Muscle layer of duodenum (tissue), 2 donors: ENCODE results near the gene NOL3.

Source experiments
- H3K27ac ChIP-seq: one replicate; pipeline ENCODE4 v1.7.0; 2013; ENCODE audit warnings: mild to moderate bottlenecking, low read length
- H3K27me3 ChIP-seq: one replicate; pipeline ENCODE4 v1.7.0; 2013; ENCODE audit warnings: low read depth, mild to moderate bottlenecking, control low read depth, low read length
- H3K36me3 ChIP-seq, 2 donors: one replicate each; pipeline ENCODE4 v1.7.0; 2013; ENCODE audit warnings: low read length in 2 of 2, control low read depth in 1 of 2, mild to moderate bottlenecking in 1 of 2; ENCODE audit not compliant: insufficient read depth in 2 of 2, control insufficient read depth in 1 of 2
- H3K4me1 ChIP-seq, 2 donors: one replicate each; pipeline ENCODE4 v1.7.0; 2013; ENCODE audit warnings: low read length in 2 of 2, mild to moderate bottlenecking in 2 of 2, control low read depth in 1 of 2, moderate library complexity in 1 of 2; ENCODE audit not compliant: insufficient read depth in 2 of 2, control insufficient read depth in 1 of 2
- H3K4me3 ChIP-seq, 2 donors: one replicate each; pipeline ENCODE4 v1.7.0; 2013; ENCODE audit warnings: low read length in 2 of 2, low read depth in 1 of 2, mild to moderate bottlenecking in 1 of 2
- H3K9me3 ChIP-seq, 2 donors: one replicate each; pipeline ENCODE4 v1.7.0; 2013; ENCODE audit warnings: low read length in 2 of 2, control low read depth in 1 of 2, mild to moderate bottlenecking in 1 of 2; ENCODE audit not compliant: control insufficient read depth in 1 of 2
- donor health status: healthy.

The NOL3 gene

DNA sequence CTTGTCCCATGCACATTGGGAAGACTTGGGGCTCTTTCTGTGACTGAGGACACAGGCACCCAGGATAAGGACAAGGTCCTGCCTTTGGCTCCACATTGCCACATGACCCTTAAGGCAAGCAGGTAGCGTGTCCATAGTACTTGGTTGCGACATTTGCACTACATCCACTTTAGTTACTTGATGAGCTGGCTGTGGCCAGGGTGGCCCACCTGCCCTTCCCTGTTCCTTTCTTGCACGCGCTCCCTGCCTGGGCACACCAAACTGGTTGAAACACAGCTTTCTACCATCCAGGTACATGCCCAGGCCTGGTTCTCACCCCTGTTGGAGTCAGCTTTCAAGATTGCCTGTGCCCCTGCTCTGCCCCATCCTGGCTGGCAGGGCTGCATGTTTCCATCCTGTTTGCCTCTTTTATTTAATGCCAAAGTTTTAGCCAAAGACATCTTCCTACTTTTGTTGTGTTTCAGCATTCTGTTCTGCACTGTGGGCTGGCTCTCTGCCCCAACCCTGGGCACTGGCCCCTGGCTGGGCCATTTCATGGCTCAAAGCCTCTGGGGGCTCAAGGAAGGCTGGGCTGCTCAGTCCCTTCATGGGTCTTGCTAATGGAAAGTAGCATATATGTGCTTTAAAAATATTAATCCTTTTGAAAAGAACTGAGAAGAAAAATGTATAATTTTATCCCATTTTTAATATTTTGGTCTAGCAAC is 22.7 kb upstream of the NOL3 start:
- Histone ChIP-seq H3K9me3 (no peaks in the 10 kb centered on the region), H3K4me1 (peaks cover 0 to 17% of the 10 kb centered on the region in 2 donors), H3K4me3 (no peak overlapping the region), H3K27me3 (no peaks in the 10 kb centered on the region), H3K27ac (no peak overlapping the region), H3K36me3 (peaks cover 48 to 61% of the 10 kb centered on the region in 2 donors)

- Histone ChIP-seq H3K27ac (no peak overlapping the region), H3K4me3 (no peak overlapping the region), H3K36me3 (peaks cover 44 to 56% of the 10 kb centered on the region in 2 donors), H3K27me3 (no peaks in the 10 kb centered on the region), H3K9me3 (no peaks in the 10 kb centered on the region), H3K4me1 (peaks cover 0 to 17% of the 10 kb centered on the region in 2 donors)
Measured at GRCh38 chr16:67148221-67148620, 22.1 kb upstream of the NOL3 start.

GRCh38 chr16:67148656-67149275 is 21.6 kb upstream of the NOL3 start:
- H3K27me3 ChIP-seq, result no peaks in the 10 kb centered on the region
- H3K36me3 ChIP-seq, result peaks cover 40 to 52% of the 10 kb centered on the region in 2 donors
- H3K4me1 ChIP-seq, result peaks cover 0 to 17% of the 10 kb centered on the region in 2 donors
- H3K9me3 ChIP-seq, result no peaks in the 10 kb centered on the region
- no peak overlapping the region for H3K27ac ChIP-seq
- H3K4me3 ChIP-seq, result no peak overlapping the region

DNA sequence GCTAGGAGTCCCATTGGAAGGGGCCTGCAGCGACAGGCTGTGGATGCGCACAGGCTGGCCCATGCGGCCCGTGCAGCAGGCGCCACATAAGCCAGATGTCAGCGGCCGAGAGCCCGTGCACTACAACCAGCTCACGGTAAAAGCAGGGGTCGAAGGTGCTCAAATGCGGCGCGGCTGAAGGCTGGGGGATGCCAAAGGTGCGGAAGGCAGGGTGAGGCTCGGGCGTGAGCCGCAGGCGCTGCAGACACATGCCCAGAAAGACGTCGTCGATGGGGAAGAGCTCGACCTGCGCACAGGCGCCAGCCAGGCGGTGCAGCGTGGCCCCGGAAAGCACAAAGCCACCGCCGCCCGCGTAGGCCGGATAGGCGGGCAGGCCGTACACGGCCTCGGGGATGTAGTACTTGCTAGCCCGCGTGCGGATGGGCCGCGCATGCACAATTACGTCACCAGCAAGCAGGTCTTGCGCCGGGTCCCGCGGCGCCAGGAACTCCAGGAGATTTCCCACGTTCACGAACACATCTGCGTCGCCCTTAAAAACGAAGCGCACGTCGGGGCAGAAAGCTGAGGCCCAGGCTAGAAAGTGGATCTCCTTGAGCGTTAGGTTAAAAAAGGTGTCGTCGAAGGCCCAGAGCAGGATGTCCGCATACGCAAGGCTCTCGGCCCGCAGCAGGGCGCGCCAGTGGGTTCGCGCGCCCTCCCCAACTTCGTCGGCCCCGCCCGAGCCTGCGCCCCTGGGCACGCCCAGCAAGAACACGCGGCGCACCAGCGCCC is 20.9 kb upstream of the NOL3 start:
- Histone ChIP-seq H3K27me3 (no peaks in the 10 kb centered on the region), H3K36me3 (peaks cover 34 to 46% of the 10 kb centered on the region in 2 donors), H3K9me3 (no peaks in the 10 kb centered on the region), H3K27ac (no peak overlapping the region), H3K4me3 (no peak overlapping the region), H3K4me1 (peaks cover 0 to 18% of the 10 kb centered on the region in 2 donors)

DNA sequence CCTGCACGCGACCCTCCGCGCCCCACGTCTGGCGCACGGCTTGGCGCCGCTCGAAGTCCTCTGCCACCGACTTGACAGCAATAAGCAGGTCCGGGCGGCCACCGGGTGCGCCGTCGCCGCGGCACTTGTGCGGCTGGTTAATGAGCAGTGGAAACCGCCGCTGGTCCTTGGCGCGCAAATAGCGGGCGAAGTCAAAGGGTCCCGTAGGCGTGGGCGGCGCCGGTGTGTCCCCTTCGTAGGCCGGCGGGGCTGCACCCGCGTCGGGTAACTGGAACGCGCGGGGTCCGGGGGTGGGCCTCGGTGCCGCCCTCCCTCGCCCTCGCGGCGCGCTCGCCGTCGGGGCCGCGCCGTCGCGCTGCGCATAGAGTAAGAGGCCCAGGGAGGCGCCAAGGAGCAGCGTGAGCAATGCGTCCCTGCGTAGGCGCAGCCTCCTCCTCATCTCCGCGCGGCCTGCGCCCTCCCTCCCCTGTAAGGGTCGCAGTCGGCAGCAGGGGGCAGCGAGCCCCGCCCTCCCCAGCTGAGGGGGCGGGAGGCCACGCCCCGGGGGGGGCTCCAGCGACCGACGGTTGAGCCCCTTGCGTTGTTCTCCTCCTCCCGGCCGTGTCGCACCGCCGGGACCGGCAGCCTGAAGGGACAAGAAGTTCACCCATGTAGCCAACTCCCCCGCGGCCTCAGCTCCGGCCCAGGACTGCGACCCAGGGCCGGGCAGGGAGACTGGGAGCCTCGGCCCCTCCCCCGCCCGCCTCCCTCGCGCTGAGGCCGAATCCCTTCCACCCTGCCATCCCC is 20.1 kb upstream of the NOL3 start:
- no peaks in the 10 kb centered on the region for H3K27me3 ChIP-seq
- peaks cover 26 to 38% of the 10 kb centered on the region in 2 donors for H3K36me3 ChIP-seq
- peak overlapping the region; percentile 61 to 82 for H3K4me3 ChIP-seq
- H3K9me3 ChIP-seq, result no peaks in the 10 kb centered on the region
- H3K4me1 ChIP-seq, result peaks cover 0 to 25% of the 10 kb centered on the region in 2 donors
- H3K27ac ChIP-seq, result no peak overlapping the region

DNA sequence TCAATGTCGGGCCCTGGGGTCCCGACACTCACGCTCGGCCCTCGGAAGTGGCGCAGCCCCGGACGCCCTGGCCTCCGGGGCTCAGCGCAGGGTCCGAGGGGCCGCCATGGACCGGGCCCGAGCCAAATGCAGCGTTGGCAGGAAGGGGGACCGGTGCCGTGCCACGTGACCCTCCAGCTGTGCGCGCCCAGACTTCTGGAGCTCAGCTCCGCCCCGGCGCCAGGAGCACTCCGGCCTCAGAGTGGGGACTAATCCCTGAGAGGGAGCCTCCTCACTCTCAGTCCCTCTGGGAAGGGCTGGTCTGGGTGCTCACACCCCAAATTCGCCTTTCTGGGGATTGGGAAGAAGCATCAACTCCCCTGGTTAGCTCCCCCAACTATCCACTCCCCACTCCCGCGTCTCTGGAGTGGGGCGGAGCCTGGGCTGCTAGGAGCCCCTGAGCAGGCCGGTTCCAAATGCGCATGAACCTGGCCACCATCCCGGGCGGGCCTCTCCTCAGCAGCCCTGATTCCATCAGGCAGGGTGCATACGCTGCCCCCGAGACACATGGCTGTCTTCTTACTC is 19.4 kb upstream of the NOL3 start, which contains the start of gene B3GNT9:
B3GNT9 (minus strand) TSS at position 166 of the 564 bp plus-strand sequence. CDS start 513 bp downstream, outside the sequence.
- H3K27ac ChIP-seq, result no peak within 1 kb of the TSS
- no peaks in the 10 kb centered on the region for H3K9me3 ChIP-seq
- H3K36me3 ChIP-seq, result peaks cover 20 to 31% of the 10 kb centered on the region in 2 donors
- H3K27me3 ChIP-seq, result no peaks in the 10 kb centered on the region
- peaks cover 0 to 32% of the 10 kb centered on the region in 2 donors for H3K4me1 ChIP-seq
- peak within 1 kb of the TSS; percentile 61 to 82 for H3K4me3 ChIP-seq

- H3K4me1 ChIP-seq, result peaks cover 0 to 32% of the 10 kb centered on the region in 2 donors
- no peaks in the 10 kb centered on the region for H3K27me3 ChIP-seq
- peak overlapping the region; percentile 61 to 82 for H3K4me3 ChIP-seq
- H3K9me3 ChIP-seq, result no peaks in the 10 kb centered on the region
- H3K36me3 ChIP-seq, result peaks cover 13 to 24% of the 10 kb centered on the region in 2 donors
- no peak overlapping the region for H3K27ac ChIP-seq
Measured at GRCh38 chr16:67151431-67152097, 18.8 kb upstream of the NOL3 start.

DNA sequence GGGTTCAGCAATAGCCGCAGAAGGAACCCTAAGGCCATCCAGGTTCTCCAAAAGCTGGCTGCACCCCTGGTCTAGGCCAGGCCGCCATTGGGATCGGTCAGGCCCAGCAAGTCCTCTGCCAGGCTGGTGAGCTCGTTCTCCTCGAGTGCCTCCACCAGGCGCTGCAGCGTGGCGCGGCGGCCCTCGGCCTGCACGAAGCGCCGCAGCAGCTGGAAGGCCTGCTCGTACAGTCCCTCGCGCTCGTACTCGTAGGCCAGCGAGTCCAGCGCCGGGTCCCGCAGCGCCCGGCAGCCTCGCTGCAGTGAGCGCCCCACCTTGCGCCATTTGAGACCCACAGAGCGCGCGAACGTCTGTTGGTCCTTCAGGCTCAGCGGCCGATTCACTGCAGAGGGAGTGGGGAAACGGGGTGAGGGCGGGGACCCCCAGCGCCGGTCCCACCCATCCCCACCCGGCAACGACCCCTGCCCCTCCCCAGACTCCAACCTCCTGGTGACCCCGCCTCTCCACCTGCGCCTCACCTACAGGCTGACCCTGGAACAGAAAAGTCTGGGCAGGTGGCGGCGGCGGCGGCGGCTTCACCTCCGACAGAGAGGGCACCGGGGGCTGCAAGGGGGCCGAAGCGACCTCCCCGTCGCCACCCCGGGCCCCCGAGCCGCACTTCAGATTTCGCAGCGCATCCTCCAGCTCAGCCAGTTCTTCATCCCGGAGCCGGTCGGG is 15.6 kb upstream of the NOL3 start:
- H3K27ac ChIP-seq, result no peak overlapping the region
- no peaks in the 10 kb centered on the region for H3K27me3 ChIP-seq
- H3K36me3 ChIP-seq, result no peaks in the 10 kb centered on the region
- peaks cover 3 to 40% of the 10 kb centered on the region in 2 donors for H3K4me1 ChIP-seq
- peak overlapping the region in 1 of 2 donors; percentile 54 for H3K4me3 ChIP-seq
- no peaks in the 10 kb centered on the region for H3K9me3 ChIP-seq

DNA sequence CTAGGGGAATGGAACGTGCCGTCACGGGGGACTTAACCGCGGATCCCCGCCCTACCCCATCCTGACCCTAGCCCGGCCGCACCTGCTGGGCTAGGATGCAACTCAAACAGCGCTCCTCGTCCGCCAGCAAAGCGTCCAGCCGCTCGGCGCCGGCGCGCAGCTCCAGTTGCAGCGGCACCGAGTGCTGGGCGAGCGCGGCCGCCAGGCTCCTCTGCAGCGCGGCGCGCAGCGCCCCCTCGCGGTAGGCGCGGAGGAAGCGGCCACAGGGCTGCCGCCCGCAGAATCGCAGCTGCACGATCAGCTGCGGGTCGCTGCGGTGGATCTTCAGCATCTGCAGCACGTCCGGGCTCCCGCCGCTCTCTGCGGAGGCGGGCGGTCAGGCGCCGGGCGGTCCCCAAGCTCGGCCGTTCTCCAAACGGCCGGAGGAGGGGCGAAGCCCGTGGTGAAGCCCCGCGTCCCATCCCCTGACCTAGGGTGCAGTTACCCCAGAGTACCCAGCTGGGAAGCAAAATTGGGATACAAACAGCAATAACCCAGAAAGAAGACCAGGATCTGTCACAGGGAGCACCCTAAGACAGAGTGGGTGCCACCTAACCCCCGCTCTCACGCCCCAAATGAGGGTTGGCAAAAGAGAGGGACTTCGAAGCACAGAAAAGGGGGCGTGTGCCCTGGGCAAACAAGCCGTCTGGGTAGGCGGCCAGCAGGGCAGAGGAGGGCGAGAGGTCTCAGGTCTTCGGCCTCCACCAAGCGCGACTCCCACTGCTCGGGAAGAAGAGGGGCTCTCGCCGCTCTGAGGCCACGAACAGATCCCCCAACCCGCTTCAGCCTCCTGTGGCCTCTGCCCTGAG is 14.8 kb upstream of the NOL3 start:
- Histone ChIP-seq H3K36me3 (no peaks in the 10 kb centered on the region), H3K4me3 (peak overlapping the region in 1 of 2 donors; percentile 54), H3K9me3 (no peaks in the 10 kb centered on the region), H3K27ac (no peak overlapping the region), H3K27me3 (no peaks in the 10 kb centered on the region), H3K4me1 (peaks cover 3 to 33% of the 10 kb centered on the region in 2 donors)
